ENCODE results near the gene AP3S1.

AP3S1 gene

DNA sequence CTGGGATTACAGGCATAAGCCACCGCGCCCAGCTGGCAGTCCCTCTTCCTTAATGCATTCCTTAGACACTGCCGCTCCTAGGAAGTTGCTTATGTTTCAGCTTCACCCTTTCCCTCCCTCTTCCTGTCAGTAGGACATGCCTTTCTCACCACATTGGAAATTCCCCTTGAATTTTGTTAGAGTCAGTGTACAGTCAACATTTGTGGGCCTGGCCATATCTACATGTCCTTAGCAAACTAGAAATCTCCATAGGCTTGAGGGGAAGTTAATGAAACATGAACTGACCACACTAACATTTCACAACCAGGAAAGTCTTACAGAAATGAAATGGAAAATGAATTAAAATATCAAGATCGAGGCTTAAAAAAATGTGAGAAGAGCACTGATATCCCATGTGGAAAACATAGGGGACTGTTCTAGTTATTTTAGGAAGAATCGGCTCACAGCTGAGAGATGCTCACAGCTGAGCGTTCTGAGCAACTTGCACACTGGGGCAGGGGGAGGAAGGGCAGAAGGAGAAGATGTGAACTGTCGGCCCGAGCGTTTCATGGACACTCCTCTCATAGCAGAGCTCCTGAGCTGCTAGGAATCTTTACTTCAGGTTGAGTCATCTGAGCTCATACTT is 99.4 kb downstream of the AP3S1 start:
- DNase-seq, result no peak

DNA sequence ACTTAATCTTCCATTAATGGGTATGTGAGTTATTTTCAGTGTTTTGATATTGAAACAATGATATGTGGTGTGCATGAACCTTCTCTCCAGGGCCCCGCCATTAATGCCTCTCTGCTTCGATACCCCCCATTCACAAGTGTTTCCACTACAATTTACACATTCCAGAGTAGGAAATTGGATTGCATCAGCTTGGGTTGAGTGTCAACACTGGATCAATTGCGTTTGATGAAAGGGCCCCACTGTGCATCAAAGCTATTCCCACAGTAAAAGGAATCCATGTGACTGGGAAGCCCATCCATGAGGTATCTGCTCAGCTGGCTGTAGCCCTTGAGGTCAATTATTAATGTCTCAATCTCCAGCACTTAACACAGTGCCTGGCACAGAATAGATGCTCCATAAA is 102.8 kb downstream of the AP3S1 start:
- DNase-seq, result no peak

DNA sequence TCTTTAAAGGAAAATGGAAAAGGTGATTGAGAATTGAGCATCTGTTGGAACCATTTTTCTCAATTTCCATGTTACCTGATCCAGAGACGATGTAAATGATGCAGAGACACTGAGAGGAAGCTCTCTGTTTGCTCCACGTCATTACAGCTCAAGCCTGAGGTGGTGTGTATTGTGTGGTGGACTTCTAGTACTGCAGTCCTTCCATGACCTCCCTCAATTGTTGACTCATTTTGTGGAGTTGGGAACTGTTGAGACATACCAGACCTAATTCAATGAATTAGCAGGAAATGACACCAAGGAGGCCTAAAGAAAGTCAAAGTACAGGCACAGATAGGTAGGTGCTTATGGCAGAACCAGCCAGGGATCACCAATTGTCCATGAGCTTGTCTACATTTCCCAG is 104.9 kb downstream of the AP3S1 start:
- no peak for DNase-seq

DNA sequence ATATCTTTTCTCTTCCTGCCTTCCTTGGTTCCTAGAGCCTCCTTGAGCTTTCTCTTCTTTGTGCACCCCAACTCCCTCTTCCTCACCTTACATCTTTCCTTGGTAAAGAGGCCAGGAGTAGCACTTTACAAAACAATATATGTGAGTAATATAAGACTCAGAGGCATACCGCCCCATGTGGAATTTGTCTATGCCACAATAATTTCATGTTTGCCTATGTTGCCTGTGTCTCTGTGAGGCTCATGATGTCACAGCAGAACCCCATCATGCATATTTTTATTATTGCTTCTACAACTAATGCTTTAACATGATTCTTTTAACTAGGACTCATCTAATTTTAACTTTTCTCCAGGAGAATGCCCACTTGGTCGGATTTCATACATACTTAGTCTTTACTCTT is 105.5 kb downstream of the AP3S1 start:
- no peak for DNase-seq

DNA sequence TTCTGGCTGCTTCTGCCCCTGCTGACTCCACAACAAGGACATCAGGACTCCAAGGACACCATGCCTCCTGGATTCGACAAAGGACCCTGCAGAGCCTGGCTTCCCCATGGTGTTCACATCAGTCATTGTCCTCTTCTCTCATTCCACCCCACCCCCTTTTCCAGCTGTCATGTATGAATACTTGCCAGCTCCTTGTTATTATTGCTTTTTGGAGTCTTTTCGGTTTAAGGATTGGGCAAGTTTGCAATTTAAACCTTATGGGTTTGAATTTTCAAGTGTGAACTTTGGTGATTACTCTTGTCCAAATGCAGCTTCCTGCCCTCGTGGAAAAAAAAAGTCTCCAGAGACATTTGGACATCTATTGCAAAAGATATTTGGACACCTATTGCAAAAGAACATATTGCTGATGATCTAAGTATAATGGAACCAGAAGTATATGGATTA is 106.4 kb downstream of the AP3S1 start:
- DNase-seq, result no peak

DNA sequence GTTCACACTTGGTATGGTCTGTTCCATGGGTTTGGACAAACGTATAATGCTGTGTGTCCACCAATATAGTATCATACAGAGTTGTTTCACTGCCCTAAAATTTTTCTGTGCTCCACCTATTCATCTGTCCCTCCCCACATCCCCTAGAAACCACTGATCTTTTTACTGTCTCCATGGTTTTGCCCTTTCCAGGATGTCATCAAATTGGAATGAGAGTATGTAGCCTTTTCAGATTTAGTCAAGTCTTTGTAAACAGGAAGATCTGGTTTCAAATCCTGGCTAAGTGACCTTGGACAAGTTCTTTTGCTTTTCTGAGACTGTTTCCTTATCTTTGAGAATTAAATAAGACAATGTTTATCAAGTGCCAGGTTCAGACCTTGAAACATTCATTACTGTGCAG is 107.4 kb downstream of the AP3S1 start:
- no peak for DNase-seq

DNA sequence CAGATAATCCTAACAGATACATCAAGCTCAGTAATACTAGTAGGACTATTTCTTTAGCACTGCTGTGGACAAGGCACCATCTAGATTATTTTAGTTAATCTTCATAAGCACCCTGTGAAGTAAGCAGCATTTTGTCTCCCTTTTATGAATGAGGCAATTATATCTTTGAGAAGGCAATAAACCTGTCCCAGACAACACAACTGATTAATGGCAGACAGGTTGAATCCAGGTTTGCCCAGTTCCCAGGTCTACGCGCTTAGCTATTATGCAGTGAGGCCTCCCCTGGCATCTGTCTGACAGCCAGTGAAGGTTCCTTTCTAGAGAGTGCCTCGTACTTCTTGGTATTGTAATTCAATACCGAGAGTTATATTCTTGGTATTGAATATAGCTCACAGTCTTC is 110.9 kb downstream of the AP3S1 start:
- no peak for DNase-seq

DNA sequence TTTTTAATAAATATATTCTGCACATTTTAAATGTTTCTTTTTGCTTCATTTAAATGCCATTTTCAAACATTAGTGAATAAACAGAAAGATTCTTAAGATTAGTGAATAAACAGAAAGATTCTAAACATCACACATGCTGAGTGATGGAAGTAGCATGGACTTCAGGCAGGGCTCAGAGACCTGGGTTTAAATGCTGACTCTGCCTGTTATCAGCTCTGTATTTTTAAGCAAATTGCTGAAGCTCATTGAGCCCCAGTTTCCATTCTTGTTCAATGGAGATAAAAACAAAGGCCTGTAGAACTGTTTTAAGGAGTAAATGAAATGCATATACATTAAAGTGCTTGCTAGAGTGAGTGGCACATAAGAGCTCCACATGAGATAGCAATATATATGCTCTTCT is 112.4 kb downstream of the AP3S1 start:
- no peak for DNase-seq

DNA sequence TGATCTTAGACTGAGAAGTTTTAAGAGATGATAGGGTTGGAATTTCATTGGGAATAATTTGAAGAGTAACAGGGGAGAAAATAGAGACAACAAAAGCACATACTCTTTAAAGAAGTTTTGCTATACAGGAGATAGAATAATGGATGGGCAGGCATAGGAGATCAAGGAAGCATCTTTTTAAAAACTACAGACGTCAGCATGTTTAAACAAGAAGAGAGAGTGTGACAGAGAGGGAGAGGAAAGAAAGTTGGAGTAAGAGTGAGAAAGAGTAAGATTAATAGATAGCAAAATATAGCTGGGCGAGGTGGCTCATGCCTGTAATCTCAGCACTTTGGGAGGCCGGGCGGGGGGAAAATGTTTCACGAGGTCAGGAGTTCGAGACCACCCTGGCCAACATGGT is 115.2 kb downstream of the AP3S1 start:
- DNase-seq, result no peak

DNA sequence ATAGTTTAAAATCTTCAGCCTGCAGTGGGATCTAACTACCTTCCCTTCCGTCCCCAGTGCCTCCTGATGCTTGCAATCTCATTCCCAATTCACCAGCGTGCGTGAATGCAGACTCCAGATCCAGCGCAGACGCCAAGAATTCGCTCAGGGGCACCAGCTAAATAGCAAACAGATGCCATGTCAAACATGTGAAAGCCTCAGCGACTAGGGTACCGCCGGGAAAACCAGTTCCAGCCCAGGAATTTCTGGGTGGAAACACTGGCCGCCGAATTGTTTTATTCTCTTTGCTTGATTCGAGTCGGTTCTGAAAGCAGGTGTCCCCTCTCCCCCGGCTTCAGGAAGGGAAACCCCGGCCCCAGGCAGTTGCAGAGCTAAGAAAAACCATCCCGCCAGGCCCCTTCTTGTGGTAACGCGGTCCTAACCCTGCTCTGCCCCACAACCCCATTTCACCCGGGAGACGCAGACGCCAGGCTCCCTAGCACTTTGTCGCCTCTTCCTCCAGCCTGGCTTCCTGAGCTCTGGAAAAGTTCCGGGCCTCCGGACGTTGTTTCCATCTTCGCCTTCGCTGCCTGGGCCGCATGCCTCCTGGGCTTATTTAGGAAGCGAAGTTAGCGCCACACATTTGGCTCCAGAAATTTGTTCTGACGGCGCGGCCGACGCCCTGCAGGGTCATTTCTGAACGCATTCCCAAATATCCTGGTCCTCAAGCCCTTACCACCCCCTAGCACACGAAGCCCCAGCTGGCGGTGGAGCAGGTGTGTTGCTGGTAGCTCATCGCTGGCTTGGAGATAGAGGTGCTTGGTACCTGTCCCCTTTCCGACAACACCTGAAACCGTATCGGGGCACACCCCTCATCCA is 119.9 kb downstream of the AP3S1 start:
- DNase-seq, result no peak

DNA sequence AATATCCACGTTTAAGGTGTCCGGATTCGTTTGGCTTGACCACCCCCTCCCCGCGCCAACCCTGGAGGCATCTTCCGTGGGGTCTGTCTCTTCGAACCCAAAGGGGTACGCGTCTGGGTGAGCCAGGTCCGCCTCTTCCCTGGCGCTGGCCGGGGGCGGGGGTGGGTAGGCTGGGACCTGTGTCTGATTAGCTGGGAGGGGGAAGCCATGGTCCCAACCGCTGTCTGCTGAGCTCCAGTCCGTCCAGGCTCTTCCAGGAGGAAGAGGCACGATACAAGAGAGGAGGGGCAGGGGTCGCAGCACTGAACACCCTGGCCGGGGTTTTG is 120.5 kb downstream of the AP3S1 start, which contains the start of gene LVRN:
LVRN (plus strand) TSS at position 237 of the 326 bp plus-strand sequence. CDS start 143 bp downstream, outside the sequence.
- DNase-seq, result no peak

DNA sequence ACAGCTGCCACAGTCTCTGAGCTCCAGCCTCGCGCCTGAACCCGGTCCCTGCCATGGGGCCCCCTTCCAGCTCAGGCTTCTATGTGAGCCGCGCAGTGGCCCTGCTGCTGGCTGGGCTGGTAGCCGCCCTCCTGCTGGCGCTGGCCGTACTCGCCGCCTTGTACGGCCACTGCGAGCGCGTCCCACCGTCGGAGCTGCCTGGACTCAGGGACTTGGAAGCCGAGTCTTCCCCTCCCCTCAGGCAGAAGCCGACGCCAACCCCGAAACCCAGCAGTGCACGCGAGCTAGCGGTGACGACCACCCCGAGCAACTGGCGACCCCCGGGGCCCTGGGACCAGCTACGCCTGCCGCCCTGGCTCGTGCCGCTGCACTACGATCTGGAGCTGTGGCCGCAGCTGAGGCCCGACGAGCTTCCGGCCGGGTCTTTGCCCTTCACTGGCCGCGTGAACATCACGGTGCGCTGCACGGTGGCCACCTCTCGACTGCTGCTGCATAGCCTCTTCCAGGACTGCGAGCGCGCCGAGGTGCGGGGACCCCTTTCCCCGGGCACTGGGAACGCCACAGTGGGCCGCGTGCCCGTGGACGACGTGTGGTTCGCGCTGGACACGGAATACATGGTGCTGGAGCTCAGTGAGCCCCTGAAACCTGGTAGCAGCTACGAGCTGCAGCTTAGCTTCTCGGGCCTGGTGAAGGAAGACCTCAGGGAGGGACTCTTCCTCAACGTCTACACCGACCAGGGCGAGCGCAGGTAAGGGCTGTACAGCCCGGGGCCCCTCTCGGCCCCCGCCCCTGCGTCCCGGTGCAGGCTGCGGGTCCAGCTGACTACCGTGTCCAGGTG is 121.0 kb downstream of the AP3S1 start:
- no peak for DNase-seq

DNA sequence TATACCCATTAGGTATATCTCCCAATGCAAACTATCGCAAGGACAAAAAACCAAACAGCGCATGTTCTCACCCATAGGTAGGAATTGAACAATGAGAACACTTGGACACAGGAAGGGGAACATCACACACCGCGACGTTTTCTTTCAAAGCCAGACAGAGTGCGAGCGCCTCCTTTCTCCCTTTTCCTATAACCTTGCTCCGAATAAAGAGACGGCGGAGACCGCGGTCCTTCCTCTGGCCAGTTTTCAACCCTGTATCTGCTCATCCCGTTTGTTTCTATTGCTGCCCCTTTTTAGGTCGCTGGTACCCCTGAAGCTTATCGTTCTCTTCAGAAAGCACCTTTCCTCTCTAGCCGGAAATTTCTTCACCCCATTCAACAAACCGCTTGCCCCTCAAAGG is 121.8 kb downstream of the AP3S1 start:
- no peak for DNase-seq
